OCI-LY7 (cell line): Measurements from ENCODE around the gene GNAL. TPM values are rescaled to one million over a fixed set of nuclear protein-coding genes. Genes with fewer than 3 reads are reported as not detected.

Source experiments
- BruUV-seq: library from RNA; stranded (reverse); fragments of 400-500 nt; replicated peaks from 2 replicates; lab custom pipeline; 2021; lab: Mats Ljungman, UMichigan
- CTCF ChIA-PET: fragments of 300-600 bp; sonication (Branson Sonifier 250); formaldehyde crosslinking; loops from one replicate; lab custom pipeline; 2022; ENCODE audit warnings: antibody characterized with exemption; ENCODE audit not compliant: unreplicated experiment; lab: Charles Lee
- POLR2A ChIA-PET: fragments of 300-600 bp; sonication (Branson Sonifier 250); formaldehyde crosslinking; loops from one replicate; lab custom pipeline; 2022; ENCODE audit warnings: antibody characterized with exemption; lab: Charles Lee
- DNase-seq: peaks from one replicate; pipeline ENCODE4 v3.0.0-alpha.2; 2015; ENCODE audit warnings: low spot score
- H2AFZ ChIP-seq: fragments of 200-600 bp; sonication (generic), shearing (Covaris generic); 2 replicates; pipeline ENCODE4 v1.6.1; 2014; ENCODE audit warnings: mild to moderate bottlenecking, antibody characterized with exemption, low read length, moderate library complexity
- H3K27ac ChIP-seq: fragments of 200-600 bp; sonication (generic); 2 replicates; pipeline ENCODE4 v1.5.1; 2014; ENCODE audit warnings: mixed run types, low read depth, mild to moderate bottlenecking, moderate library complexity, low read length, inconsistent platforms; ENCODE audit not compliant: poor library complexity, severe bottlenecking
- H3K36me3 ChIP-seq: fragments of 200-600 bp; sonication (generic); 2 replicates; pipeline ENCODE4 v1.6.1; 2014; ENCODE audit warnings: mild to moderate bottlenecking, antibody characterized with exemption, low read length, moderate library complexity, mixed read lengths; ENCODE audit not compliant: insufficient read depth
- H3K4me1 ChIP-seq: fragments of 200-600 bp; sonication (generic); 2 replicates; pipeline ENCODE4 v1.5.1; 2014; ENCODE audit warnings: mild to moderate bottlenecking, low read length; ENCODE audit not compliant: insufficient read depth, poor library complexity, severe bottlenecking
- H3K4me2 ChIP-seq: fragments of 200-600 bp; sonication (generic); 2 replicates; pipeline ENCODE4 v1.6.1; 2014; ENCODE audit warnings: mild to moderate bottlenecking, low read length
- H3K4me3 ChIP-seq: fragments of 200-600 bp; sonication (generic); 2 replicates; pipeline ENCODE4 v1.5.1; 2014; ENCODE audit warnings: mild to moderate bottlenecking, low read depth, low read length; ENCODE audit not compliant: poor library complexity, severe bottlenecking
- H3K79me2 ChIP-seq: fragments of 200-600 bp; sonication (generic); 2 replicates; pipeline ENCODE4 v1.6.1; 2016; ENCODE audit warnings: low read depth, mild to moderate bottlenecking, low read length, moderate library complexity, mixed read lengths; ENCODE audit not compliant: insufficient read depth
- H3K9me2 ChIP-seq: fragments of 200-600 bp; sonication (generic); 2 replicates; pipeline ENCODE4 v1.6.1; 2016; ENCODE audit warnings: mild to moderate bottlenecking, low read length, mixed read lengths; ENCODE audit not compliant: insufficient read depth
- H3K9me3 ChIP-seq: fragments of 200-600 bp; sonication (generic); 2 replicates; pipeline ENCODE4 v1.6.1; 2014; ENCODE audit warnings: mild to moderate bottlenecking, mixed run types, low read length, mixed read lengths
- H4K20me1 ChIP-seq: fragments of 200-600 bp; sonication (generic); 2 replicates; pipeline ENCODE4 v1.6.1; 2014; ENCODE audit warnings: mild to moderate bottlenecking, antibody characterized with exemption, low read length, moderate library complexity, mixed read lengths; ENCODE audit not compliant: insufficient read depth
- EZH2phosphoT487 ChIP-seq: fragments of 200-600 bp; sonication (generic); IDR thresholded peaks from 2 replicates; pipeline ENCODE4 v1.6.1; 2018; ENCODE audit warnings: low read depth, borderline replicate concordance, mild to moderate bottlenecking, mixed run types, antibody characterized with exemption, low read length, moderate library complexity, mixed read lengths
- intact Hi-C: fragments of 100-400 bp; cut with micrococcal nuclease; formaldehyde crosslinking; loops from one replicate; pipeline ENCODE4 v1.10.0; 2022; ENCODE audit not compliant: unreplicated experiment
- total RNA-seq, 2 experiments: library from RNA; depleted of rRNA in 1 of 2; stranded (reverse); fragments of >200 nt in 1 of 2; shearing (Covaris generic) in 1 of 2; gene quantifications; 2 replicates each; pipeline ENCODE4 v1.2.3, GENCODE V29; 2014 to 2022
- TF ChIP-seq, protein P1 (sequence below): fragments of 200-600 bp; sonication (generic); conservative IDR thresholded peaks from 2 replicates; pipeline ENCODE4 v1.5.1; 2014; ENCODE audit warnings: mild to moderate bottlenecking, antibody characterized with exemption, low read length, moderate library complexity, mixed read lengths

The GNAL gene
- total RNA-seq, 2 experiments from 2014 or later, result 0.03 to 0.25 TPM

DNA sequence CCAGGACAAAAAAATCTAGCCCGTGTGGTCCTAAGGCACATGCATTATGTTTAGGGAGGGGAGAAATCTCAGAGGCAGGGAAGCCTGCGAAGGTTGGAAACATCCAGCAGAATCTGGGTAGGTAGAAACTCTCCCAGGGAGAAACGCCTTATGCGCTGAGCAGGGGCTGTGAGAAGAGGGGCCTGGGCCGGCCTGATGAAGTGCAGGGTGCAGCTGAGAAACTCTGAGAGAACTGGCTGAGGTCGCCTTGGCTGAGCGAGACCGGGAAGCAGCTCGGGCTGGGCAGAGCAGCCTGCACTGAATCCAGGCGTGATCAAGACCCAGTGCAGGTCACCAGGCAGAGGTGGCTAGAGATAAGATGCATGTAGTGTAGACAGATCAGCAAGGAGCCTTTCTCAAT lies 177.3 kb downstream of the GNAL start:
- Histone ChIP-seq H3K79me2 (no peaks in the 10 kb centered on the region), H3K9me3 (no peaks in the 10 kb centered on the region), H3K27ac (no peak overlapping the region), H3K4me3 (no peak overlapping the region), H2AFZ (no peak overlapping the region), H3K36me3 (no peaks in the 10 kb centered on the region), H3K4me1 (peaks cover 17% of the 10 kb centered on the region), H3K9me2 (no peaks in the 10 kb centered on the region), H3K4me2 (no peak overlapping the region), H4K20me1 (no peaks in the 10 kb centered on the region)
- CTCF ChIA-PET, result no interaction called here
- intact Hi-C loops, result no loop called here
- POLR2A ChIA-PET, result interaction anchor here (1.2 kb wide), 1 partner anchor 40 kb away, joined by 3 read pairs; no protein-coding TSS in a partner anchor
- BruUV-seq, result no TSS peak
- no peak for DNase-seq
- TF ChIP-seq, protein P1, sequence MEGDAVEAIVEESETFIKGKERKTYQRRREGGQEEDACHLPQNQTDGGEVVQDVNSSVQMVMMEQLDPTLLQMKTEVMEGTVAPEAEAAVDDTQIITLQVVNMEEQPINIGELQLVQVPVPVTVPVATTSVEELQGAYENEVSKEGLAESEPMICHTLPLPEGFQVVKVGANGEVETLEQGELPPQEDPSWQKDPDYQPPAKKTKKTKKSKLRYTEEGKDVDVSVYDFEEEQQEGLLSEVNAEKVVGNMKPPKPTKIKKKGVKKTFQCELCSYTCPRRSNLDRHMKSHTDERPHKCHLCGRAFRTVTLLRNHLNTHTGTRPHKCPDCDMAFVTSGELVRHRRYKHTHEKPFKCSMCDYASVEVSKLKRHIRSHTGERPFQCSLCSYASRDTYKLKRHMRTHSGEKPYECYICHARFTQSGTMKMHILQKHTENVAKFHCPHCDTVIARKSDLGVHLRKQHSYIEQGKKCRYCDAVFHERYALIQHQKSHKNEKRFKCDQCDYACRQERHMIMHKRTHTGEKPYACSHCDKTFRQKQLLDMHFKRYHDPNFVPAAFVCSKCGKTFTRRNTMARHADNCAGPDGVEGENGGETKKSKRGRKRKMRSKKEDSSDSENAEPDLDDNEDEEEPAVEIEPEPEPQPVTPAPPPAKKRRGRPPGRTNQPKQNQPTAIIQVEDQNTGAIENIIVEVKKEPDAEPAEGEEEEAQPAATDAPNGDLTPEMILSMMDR, result no peak
- TF ChIP-seq EZH2phosphoT487, result no peak

DNA sequence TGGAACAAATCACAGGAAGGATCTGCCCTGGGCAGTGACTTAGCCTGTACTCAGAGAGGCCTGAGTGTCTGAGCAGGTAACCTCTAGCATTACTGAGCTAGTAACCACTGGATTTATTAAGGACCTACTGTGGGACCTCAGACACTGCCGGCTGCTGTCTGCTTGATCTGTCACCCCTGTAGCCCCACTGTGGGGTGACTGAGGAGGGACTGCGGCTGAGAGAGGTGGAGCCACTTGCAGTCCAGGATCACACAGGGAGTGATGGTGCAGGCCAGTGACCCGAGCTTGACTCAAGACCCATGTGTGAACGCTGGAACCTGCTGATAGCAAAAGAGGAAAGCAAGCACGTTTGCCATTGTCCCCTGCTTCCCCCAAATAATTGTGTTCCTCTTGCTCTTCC lies 177.7 kb downstream of the GNAL start:
- H3K79me2 ChIP-seq, result no peaks in the 10 kb centered on the region
- no TSS peak for BruUV-seq
- H3K27ac ChIP-seq, result no peak overlapping the region
- no peak overlapping the region for H3K4me2 ChIP-seq
- no peak for DNase-seq
- no peaks in the 10 kb centered on the region for H3K9me2 ChIP-seq
- peaks cover 17% of the 10 kb centered on the region for H3K4me1 ChIP-seq
- TF ChIP-seq, protein P1, result no peak
- no peak for TF ChIP-seq EZH2phosphoT487
- intact Hi-C loops, result no loop called here
- no peaks in the 10 kb centered on the region for H4K20me1 ChIP-seq
- H2AFZ ChIP-seq, result no peak overlapping the region
- H3K4me3 ChIP-seq, result no peak overlapping the region
- ChIA-PET CTCF (no interaction called here), POLR2A (interaction anchor here (1.2 kb wide), 1 partner anchor 39 kb away, joined by 3 read pairs; no protein-coding TSS in a partner anchor)
- no peaks in the 10 kb centered on the region for H3K36me3 ChIP-seq
- H3K9me3 ChIP-seq, result no peaks in the 10 kb centered on the region

DNA sequence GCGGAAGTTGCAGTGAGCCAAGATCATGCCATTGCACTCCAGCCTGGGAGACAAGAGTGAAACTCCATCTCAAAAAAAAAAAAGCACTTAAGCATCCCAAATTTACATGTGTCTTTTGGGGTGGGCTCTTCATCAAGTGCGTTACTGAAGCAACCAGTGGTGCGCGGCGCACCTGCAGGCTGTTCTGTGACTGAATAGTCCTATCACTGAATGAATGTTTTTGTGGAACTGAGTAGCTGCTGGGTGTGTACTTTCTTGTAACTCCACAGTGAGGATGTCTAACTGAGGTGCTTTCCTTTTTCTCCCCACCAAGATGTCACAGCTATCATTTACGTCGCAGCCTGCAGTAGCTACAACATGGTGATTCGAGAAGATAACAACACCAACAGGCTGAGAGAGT lies 179.2 kb downstream of the GNAL start:
- H2AFZ ChIP-seq, result peak overlapping the region; percentile 35; the same call in 1 of the 2 replicates
- no TSS peak for BruUV-seq
- no peak for TF ChIP-seq EZH2phosphoT487
- TF ChIP-seq, protein P1, result no peak
- H3K79me2 ChIP-seq, result no peaks in the 10 kb centered on the region
- peak overlapping the region; percentile 5 for H3K4me3 ChIP-seq
- no peaks in the 10 kb centered on the region for H4K20me1 ChIP-seq
- no peaks in the 10 kb centered on the region for H3K9me3 ChIP-seq
- peak; percentile 81 for DNase-seq
- no peaks in the 10 kb centered on the region for H3K9me2 ChIP-seq
- POLR2A ChIA-PET, result no interaction called here
- H3K36me3 ChIP-seq, result no peaks in the 10 kb centered on the region
- peaks cover 17% of the 10 kb centered on the region for H3K4me1 ChIP-seq
- CTCF ChIA-PET, result no interaction called here
- H3K4me2 ChIP-seq, result peak overlapping the region; percentile 62
- peak overlapping the region; percentile 63 for H3K27ac ChIP-seq
- intact Hi-C loops, result no loop called here
